ENCODE measurements around the gene S100Z. TPM values are rescaled to one million over a fixed set of nuclear protein-coding genes. Genes with fewer than 3 reads are reported as not detected.
A peak's percentile ranks its signal among the peaks of the same experiment; 100 is the strongest.

S100Z gene
- total RNA-seq, 1 donor from 2014 or later: not detected

DNA sequence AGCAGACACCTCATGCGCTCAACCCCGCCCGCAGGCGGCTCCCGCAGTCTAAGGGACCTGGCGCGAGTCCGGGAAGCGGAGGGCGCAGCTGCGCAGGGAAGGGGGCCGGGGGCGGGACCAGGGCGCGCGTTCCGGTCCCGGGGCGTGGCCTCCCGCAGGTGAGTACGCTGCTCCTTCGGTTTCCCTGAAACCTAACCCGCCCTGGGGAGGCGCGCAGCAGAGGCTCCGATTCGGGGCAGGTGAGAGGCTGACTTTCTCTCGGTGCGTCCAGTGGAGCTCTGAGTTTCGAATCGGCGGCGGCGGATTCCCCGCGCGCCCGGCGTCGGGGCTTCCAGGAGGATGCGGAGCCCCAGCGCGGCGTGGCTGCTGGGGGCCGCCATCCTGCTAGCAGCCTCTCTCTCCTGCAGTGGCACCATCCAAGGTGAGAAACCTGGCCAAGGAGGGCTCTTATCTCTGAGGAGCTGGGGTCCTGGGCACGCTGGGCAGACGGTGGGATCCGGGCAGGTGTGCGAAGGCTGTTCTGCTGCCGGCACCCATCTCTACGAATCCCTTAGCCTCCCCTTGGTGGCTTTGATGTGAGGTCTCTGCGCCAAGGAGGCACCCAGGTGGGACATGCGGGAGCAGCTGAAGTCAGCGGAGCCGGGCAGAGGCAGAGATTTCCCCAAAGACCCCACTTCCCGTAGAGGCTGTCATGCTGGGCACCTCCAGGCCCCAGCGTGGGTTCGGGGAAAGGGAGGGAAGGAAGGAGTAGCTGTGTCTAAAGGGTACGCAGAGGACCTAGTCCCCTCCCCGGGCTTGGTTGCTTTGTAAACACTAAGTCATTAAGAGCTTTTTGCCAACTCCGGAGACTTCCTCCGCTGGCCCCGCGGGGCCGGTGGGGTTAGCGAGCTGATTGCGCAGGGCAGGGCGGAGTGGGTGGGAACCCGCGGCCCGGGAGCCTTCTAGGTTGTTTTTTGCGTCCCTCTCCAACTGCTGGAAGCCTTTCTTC lies 30.7 kb upstream of the S100Z start, which contains the start of gene F2RL1:
Gene F2RL1, plus strand, starts transcription at position 187 of the 988 bp plus-strand sequence. Its CDS starts 153 bp downstream, at position 340.
- Histone ChIP-seq H3K4me2 (peak within 1 kb of the TSS; percentile 93), H3K9me3 (ENCODE audit: low read depth) (no peaks in the 10 kb centered on the region), H3K4me3 (peak within 1 kb of the TSS; percentile 79), H3K9ac (no peak within 1 kb of the TSS), H2AFZ (replicated peaks) (peak within 1 kb of the TSS; percentile 94), H4K20me1 (ENCODE audit: low read depth) (no peaks in the 10 kb centered on the region), H3K27me3 (peaks cover 27% of the 10 kb centered on the region), H3K27ac (no peak within 1 kb of the TSS), H3K36me3 (no peaks in the 10 kb centered on the region), H3K4me1 (peaks cover 9% of the 10 kb centered on the region), H3K79me2 (ENCODE audit: low read depth) (peaks cover 12% of the 10 kb centered on the region), H3F3A (ENCODE audit: low read depth) (peaks cover 22% of the 10 kb centered on the region)
- DNase-seq (ENCODE audit: low spot score): peak; percentile 91
- peaks cover 21% of the 10 kb centered on the region for H3K4me1 Mint-ChIP-seq
- H3K36me3 Mint-ChIP-seq: peaks cover 2% of the 10 kb centered on the region
- no peaks in the 10 kb centered on the region for H3K9me3 Mint-ChIP-seq
- peaks cover 41% of the 10 kb centered on the region for H3K27me3 Mint-ChIP-seq (ENCODE audit: insufficient read depth, low read depth)
- H3K27ac Mint-ChIP-seq: no peak within 1 kb of the TSS
- TF ChIP-seq EZH2 (IDR thresholded peaks at IDR 0.05) (peak; percentile 32), EZH2phosphoT487 (IDR thresholded peaks at IDR 0.05) (no peak)
- peak within 1 kb of the TSS; percentile 83 for H3K4me3 Mint-ChIP-seq

DNA sequence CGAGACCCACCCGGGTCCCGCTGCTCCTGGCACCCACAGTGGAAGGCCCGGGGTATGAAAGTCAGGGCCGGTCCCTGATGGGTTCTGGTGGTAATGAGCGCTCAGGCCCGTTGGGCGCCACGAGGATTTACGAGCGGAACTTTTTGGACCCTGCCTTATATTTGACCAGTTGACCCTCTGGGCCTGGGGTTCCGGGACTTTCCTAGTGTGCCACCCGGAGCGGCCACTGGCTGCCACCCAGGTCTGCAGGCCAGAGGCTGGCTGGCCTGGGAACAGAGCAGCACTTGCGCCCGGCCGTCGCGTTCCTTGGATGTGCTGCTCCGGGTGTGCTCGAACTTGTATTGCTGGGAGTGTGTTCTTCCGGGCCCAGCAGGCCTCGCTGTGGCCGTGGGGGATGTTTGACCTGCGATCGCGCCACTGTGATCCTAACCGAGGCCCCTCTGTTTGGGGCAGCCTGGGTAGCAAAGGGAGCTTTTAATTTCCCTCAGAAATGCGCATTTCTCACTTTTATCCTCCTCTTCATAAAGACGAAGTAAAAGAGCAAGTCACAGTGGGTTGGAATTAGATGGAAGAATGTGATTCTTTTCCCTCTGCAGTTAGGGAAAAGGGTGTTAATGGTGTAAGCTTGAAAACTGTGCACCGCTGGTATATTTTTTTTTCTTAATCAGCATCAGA lies 29.8 kb upstream of the S100Z start:
- Histone ChIP-seq H3K27me3 (peaks cover 27% of the 10 kb centered on the region), H3K4me1 (peaks cover 9% of the 10 kb centered on the region), H2AFZ (replicated peaks) (peak overlapping the region; percentile 94), H4K20me1 (ENCODE audit: low read depth) (no peaks in the 10 kb centered on the region), H3F3A (ENCODE audit: low read depth) (peaks cover 22% of the 10 kb centered on the region), H3K79me2 (ENCODE audit: low read depth) (peaks cover 12% of the 10 kb centered on the region), H3K9me3 (ENCODE audit: low read depth) (no peaks in the 10 kb centered on the region), H3K27ac (no peak overlapping the region), H3K36me3 (no peaks in the 10 kb centered on the region), H3K4me2 (peak overlapping the region; percentile 93), H3K4me3 (peak overlapping the region; percentile 79), H3K9ac (no peak overlapping the region)
- Mint-ChIP-seq H3K36me3 (peaks cover 2% of the 10 kb centered on the region), H3K27me3 (ENCODE audit: insufficient read depth, low read depth) (peaks cover 41% of the 10 kb centered on the region), H3K4me3 (peak overlapping the region; percentile 83), H3K9me3 (no peaks in the 10 kb centered on the region), H3K27ac (peak overlapping the region; percentile 63), H3K4me1 (peaks cover 21% of the 10 kb centered on the region)
- peak; percentile 21 for DNase-seq (ENCODE audit: low spot score)
- TF ChIP-seq EZH2phosphoT487 (IDR thresholded peaks at IDR 0.05) (no peak), EZH2 (IDR thresholded peaks at IDR 0.05) (peak; percentile 29)
- TF ChIP-seq, protein P1, sequence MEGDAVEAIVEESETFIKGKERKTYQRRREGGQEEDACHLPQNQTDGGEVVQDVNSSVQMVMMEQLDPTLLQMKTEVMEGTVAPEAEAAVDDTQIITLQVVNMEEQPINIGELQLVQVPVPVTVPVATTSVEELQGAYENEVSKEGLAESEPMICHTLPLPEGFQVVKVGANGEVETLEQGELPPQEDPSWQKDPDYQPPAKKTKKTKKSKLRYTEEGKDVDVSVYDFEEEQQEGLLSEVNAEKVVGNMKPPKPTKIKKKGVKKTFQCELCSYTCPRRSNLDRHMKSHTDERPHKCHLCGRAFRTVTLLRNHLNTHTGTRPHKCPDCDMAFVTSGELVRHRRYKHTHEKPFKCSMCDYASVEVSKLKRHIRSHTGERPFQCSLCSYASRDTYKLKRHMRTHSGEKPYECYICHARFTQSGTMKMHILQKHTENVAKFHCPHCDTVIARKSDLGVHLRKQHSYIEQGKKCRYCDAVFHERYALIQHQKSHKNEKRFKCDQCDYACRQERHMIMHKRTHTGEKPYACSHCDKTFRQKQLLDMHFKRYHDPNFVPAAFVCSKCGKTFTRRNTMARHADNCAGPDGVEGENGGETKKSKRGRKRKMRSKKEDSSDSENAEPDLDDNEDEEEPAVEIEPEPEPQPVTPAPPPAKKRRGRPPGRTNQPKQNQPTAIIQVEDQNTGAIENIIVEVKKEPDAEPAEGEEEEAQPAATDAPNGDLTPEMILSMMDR (IDR thresholded peaks at IDR 0.05): no peak

DNA sequence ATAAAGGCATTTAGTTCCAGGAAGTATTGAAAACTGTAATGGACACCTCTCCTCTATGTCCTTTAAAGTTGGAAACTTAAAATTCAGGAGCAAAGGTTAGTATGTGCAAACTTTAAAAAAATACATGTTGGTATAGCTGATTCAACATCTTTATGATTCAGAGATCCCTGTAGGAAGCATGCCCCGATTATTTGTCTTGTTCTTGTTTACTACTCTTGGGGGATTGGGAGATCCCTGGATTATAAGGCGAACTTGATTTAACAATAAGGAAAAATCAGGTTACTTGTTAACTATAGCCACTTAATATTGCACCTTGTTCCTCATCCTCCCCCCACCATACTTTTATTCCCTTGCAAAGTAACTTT lies 29.3 kb upstream of the S100Z start:
- Histone ChIP-seq H3K9ac (no peak overlapping the region), H3K79me2 (ENCODE audit: low read depth) (peaks cover 12% of the 10 kb centered on the region), H3K4me2 (peak overlapping the region; percentile 93), H2AFZ (replicated peaks) (no peak overlapping the region), H3K27ac (no peak overlapping the region), H3K4me3 (no peak overlapping the region), H3K36me3 (no peaks in the 10 kb centered on the region), H3K4me1 (peaks cover 9% of the 10 kb centered on the region), H4K20me1 (ENCODE audit: low read depth) (no peaks in the 10 kb centered on the region), H3F3A (ENCODE audit: low read depth) (peaks cover 22% of the 10 kb centered on the region), H3K9me3 (ENCODE audit: low read depth) (no peaks in the 10 kb centered on the region), H3K27me3 (peaks cover 27% of the 10 kb centered on the region)
- Mint-ChIP-seq H3K9me3 (no peaks in the 10 kb centered on the region), H3K4me3 (peak overlapping the region; percentile 83), H3K4me1 (peaks cover 21% of the 10 kb centered on the region), H3K27me3 (ENCODE audit: insufficient read depth, low read depth) (peaks cover 40% of the 10 kb centered on the region), H3K36me3 (peaks cover 2% of the 10 kb centered on the region), H3K27ac (no peak overlapping the region)
- no peak for DNase-seq (ENCODE audit: low spot score)
- TF ChIP-seq EZH2phosphoT487 (IDR thresholded peaks at IDR 0.05): no peak
- no peak for TF ChIP-seq EZH2 (IDR thresholded peaks at IDR 0.05)
- TF ChIP-seq, protein P1 (IDR thresholded peaks at IDR 0.05): no peak
